GM04504 (cell line): Measurements from ENCODE around the gene COQ8B.
A peak's percentile ranks its signal among the peaks of the same experiment; 100 is the strongest.

Experiments
- DNase-seq: peaks from one replicate; pipeline ENCODE4 v3.0.0-alpha.2; 2012; ENCODE audit warnings: low read depth

Gene COQ8B

DNA sequence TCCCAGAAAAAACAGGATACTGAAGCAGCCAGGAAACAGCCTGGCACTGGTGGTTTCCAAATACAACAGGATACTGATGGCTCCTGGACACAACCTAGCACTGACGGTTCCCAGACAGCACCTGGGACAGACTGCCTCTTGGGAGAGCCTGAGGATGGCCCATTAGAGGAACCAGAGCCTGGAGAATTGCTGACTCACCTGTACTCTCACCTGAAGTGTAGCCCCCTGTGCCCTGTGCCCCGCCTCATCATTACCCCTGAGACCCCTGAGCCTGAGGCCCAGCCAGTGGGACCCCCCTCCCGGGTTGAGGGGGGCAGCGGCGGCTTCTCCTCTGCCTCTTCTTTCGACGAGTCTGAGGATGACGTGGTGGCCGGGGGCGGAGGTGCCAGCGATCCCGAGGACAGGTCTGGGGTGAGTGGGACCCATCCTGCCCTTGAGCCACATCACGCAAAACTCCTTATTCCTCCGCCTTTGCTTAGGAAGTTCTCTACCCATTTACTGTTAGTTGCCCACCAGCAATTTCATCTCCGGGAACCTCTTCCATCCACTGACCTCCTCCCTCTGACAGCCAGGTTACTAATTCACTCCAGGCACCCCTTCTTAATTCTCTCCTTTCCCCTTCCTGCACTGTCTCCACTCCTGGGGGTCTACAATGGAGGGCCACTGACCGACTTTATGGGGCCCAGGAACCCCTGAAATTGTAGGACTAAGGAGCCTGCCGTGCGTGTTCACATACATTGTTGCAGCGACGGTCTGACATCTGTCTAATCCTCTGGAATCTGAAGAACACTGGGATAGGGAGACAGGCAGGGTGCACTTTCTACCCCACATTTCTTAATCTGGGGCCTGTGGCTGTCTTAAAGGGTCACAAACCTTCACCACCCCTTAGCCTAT, 1.4 kb upstream of the COQ8B start:
- DNase-seq: no peak

DNA sequence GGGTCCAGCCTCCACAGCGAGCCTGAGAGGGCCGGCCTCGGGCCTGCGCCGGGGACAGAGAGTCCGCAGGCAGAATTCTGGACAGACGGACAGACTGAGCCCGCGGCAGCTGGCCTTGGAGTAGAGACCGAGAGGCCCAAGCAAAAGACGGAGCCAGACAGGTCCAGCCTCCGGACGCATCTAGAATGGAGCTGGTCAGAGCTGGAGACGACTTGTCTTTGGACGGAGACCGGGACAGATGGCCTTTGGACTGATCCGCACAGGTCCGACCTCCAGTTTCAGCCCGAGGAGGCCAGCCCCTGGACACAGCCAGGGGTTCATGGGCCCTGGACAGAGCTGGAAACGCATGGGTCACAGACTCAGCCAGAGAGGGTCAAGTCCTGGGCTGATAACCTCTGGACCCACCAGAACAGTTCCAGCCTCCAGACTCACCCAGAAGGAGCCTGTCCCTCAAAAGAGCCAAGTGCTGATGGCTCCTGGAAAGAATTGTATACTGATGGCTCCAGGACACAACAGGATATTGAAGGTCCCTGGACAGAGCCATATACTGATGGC, 716 bp upstream of the COQ8B start:
- no peak for DNase-seq

DNA sequence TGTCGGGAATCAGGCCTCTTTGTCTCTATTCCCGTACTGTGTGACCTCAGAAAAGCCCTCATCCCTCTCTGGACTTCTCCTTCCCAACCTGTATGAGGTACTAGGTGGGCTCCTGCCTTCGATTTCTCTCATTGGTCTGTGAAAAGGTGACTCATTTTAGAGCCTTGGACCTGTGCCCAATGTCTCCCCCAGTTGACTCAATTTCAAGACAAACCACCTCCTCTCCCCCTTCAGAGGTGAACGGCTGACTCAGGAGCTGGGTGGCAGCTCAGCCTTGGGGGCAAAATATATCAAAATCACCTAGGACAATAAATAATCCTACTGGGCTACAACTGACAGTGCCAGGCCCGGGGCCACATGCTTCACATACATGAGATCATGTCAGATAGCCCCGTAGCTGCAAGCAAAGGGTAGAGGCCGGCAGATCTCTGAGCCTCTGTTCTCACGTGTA, 630 bp downstream of the COQ8B start:
- DNase-seq: no peak

DNA sequence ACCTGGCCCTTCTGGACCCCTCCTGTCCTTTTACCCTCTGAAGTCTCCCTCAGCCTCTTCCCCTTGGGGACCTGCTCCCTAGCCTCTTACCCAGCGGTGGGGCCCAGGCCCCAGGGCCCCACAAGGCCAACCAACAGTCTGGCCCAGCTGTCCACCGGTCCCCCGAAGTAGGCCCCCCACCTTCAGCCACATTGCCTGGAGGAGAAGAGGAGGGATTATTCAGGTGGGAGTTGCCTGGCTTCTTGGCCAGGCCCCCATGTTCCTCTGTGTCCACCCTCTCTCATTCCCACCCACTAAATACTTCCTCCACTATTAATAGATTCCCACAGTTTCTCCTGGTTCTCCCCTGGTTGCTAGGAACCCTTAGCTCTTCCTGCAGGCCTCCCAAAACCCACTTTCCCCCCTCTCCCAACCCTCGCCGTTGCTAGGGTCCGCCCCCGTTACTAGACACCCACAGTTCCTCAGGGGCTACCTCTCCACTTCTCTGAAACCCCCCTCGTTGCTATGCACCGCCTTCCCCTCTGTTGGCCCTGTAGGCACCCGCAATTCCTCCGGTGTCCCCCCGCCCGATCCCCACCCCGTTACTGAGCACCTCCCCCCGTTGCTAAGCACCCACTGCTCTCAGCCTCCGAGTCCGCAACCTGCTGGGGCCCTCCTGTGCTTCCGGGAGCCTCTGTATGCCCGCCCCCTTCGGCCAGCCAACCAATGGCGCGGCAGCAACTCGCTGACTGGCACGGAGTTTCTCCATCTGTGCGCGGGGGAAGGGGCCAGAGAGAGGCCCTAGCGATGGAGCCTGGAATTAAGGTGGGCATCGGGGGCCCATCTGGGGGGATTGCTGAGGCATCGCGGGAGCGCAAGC, 2.0 kb downstream of the COQ8B start:
- peak; percentile 82 for DNase-seq

DNA sequence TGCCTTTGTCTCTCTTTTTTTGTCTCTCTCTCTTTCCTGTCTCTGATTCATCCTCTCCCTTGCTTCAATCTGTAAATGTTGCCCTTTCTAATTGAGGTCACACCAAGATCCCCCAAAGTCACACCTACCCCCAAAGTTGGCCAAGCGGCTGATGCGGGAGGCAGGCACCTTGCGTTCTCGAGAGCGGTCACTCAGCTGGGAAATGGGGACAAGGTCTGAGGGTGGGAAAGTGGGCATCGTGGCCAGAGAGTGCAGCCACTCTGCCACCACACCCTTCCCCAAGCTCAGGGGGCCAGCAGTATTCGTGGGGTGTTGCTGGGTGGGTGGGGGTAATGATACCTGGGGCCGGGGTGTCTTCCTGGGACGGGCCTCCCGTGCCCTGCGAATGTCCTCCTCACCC, 2.7 kb downstream of the COQ8B start:
- no peak for DNase-seq

DNA sequence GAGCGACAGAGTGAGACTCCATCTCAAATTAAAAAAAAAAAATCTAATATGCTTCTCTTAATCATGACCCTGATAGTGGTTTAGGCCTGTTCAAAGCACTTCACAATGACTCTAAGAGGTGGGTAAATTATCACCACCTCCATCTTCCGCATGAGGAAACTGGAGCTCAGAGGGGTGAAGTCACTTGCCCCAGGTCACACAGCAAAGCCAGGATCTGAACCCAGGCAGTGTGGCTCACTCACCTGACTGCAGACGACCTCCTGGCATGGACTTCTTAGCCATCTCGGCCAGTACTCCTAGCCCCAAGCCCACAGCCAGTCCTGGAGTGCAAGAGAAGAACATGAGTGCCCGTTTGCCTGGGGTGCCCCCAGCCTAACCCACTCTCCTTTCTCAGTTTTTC, 6.9 kb downstream of the COQ8B start:
- no peak for DNase-seq

DNA sequence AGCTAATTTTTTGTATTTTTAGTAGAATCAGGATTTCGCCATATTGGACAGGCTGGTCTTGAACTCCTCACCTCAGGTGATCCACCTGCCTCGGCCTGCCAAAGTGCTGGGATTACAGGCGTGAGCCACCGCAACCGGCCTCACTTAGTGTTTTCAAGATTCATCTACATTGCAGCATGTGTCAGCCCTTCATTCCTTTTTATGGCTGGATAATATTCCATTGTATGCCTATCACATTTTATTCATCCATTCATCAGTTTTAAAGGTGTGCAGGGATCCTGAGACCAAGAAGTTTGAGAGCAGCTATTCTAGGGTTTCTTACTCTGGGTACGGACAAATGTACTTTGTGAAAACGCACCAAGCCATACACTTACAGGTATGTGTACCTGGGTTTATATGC, 9.1 kb downstream of the COQ8B start:
- DNase-seq: no peak

DNA sequence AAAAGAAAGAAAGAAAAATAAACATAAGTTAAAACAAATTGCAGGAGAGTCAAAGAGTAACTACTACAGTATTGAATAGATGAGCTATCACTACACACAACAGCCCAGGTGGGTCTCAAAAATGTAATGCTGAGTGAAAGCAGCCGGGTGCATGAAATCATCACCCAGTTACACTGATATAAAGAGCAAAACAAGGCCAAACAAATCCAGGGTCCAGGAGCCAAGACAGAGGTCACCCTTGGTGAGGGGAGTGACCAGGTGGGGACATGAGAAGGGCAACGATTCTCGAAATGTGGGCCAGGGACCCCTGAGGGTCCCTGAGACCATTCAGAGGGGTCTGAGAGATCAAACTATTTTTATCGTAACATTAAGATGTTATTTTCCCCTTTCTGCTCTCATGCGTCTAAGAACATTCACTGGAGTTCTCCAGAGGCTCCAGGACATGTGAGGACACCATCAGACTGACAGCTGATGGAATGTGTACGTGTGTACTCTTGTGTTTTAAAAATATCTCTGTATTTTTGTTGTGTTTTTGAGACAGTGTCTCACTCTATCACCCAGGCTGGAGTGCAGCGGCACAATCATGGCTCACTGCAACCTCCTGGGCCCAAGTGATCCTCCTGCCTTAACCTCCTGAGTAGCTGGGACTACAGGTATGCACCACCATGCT, 10.6 kb downstream of the COQ8B start:
- no peak for DNase-seq

DNA sequence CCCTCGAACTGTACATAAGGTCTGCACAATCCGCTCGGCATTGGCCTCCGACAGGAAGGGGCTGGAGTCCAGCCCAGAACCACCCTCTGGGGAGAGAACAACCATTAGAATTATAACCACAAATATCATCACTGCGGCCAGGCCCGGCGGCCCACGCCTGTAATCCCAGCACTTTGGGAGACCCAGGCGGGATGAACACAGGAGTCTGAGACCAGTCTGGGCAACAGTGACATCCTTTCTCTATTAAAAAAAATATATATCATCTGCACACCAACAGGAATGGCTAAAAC, 11.4 kb downstream of the COQ8B start:
- no peak for DNase-seq

DNA sequence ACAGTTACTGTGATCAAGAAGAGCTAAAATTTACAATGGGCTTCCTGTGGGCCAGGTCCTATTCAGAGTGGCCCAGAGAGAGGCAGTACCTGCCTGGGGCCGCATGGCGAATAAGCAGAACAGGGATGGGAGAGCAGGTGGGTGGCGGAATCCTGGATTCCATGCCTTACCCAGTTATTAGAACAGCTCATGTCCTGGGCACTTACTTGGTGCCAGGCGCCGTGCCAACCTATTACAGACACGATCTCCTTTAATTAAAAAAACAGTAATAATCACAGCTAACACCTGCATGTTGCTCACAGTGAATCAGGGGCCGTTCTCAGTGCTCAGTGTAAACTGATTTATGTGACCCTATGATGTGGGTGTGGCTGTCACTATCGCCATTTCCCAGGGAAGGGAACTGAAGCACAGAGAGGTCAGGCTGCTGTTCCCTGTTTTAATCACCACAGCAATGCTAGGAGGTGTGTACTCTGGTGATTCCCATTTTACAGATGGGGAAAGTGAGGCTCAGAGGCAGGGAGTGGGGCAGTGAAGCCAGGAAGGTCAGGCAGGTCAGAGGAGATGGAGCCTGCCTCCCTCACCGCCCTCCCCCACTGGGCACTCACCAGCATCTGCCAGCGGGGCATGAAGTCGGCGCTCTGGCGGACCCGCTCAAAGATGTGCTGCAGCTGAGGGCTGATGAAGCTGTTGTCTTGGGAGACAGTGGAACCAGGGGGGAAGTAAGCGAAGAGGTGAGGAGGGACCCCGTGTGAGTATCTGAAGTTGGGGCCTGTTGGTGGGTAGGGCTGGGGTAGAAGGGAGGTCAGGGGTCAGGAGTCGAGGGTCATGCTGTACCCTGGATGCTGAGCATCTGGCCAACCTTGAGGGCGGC, 12.0 kb downstream of the COQ8B start:
- no peak for DNase-seq

DNA sequence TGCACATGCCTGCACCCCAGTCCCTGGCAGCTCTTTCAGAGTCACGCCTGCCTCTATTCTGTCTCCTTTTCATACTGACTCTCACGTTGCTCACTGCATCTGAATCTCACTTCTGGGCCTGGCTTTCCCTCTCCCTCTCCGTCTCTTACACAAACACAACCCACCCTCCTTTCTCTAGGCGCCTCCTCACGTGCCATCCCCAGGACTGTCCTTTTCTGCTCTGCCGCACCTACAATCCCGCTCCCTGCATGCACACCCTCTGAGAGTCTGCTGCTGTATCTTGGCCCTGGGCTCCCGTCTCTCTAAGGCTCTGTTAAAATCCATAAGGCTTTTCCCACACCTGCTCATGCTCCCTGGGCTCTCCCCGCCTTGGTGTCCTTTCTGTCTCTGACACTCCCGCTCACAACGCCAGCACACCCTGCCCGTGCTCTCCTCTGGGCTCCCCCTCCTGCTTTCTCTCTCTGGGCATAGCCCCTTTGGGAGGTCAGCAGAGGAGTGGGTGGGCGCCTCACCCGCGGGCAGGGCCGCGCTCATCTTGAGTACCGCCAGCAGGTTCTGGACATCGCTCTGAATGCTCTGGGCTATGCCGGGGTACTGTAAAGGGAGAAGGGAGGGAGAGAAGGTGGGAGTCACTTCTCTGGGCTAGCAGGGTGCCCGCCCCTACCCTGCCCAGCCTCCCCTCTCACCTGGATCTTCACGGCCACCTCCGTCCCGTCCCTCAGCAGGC, 13.5 kb downstream of the COQ8B start:
- DNase-seq: no peak

DNA sequence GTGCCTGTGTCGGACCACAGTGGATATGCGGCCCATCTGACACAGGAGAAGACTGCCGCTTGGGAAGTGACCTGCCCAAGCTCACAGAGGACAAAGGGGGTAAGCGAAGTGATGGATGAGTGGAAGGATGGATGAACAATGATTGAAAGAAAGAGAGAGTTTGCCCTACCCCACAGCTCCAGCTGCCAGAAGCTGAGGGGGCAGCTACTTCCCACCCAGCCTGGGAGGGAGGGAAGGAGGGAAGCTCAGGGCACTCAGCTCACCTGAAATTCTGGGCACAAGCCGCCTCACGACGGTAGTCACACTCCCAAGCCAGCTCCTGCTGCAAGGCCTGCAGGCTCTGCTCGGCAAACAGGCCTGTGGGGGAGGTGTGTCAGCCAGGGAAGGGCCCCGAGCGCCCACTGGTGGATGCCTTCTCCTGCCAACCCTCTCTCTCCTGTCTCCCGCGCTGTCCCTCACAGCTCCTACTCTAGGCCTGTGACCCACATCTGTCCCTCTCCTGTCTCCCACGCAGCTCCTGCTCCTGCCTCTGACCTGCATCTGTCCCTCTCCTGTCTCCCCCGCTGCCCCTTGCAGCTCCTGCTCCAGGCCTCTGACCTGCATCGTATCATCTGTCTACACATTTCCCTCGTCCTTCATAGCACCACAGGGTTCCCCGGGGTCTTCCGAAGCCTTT, 14.2 kb downstream of the COQ8B start:
- no peak for DNase-seq

DNA sequence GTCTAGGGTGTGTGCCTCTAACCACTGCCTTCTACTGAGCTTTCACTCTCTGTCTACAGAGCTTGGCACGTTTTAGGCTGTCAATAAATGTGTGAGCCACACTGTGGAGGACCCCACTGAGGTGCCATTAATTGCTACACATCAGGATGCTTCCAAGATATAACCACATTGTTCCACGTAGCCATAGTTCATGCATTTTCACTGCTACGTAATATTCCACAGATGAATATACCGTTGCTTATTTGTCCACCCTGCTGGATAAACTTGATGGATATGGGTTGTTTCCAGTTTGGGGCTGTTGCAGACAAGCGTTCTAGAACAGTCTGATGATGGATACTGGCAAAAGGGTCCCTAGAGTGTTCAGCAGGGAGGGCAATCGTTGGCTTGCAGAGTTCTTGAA, 14.9 kb downstream of the COQ8B start:
- DNase-seq: no peak

DNA sequence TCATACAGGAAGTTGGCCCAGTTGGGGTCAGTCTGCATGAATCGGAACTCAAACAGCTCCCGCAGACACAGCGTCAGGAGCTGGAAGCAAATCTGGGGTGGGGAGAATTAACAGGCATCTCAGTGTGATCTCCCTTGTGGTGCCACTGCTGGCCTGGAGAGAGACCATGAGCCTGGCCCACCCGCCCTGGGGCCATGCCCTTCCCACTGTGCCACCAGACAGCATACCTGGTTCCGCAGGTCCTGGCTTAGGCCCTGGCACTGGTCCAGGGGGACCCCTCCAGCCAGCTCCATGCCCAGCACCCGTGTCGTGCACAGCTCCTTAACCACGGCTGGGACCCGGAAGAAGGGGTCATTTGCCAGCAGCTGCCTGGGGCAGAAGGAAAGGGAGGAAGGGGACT, 16.6 kb downstream of the COQ8B start:
- DNase-seq: no peak

DNA sequence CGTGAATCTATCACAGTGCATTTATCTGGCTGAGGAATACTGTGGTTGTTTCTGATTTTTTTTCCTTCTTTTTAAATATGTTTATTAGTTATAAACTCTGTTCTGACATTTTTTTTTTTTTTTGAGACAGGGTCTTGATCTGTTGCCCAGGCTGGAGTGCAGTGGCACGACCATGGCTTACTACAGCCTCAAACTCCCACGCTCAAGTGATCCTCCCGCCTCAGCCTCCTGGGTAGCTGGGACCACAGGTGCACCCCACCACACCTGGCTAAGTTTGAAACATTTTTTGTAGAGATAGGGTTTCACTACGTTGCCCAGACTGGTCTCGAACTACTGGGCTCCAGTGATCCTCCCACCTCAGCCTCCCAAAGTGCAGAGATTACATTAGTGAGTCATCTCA, 19.7 kb downstream of the COQ8B start:
- no peak for DNase-seq

DNA sequence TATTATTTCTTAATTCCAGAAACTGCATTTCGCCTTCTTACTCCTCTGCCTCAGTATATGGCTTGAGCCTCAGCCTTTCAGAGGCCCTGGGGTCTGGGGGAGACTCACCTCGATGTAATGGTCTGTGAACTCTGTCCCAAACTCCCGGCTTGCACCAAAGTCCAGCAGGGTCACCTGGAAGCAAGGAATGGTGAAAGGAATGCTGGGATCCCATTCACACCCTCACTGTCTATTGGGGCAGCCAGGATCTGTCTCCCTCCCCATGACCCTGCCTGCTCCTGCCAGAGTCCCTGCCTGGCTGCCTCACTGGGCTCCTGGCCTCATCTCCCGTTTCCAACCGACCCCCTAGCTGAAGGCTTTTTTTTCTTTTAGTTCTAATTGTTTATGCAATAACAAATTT, 20.8 kb downstream of the COQ8B start:
- no peak for DNase-seq

DNA sequence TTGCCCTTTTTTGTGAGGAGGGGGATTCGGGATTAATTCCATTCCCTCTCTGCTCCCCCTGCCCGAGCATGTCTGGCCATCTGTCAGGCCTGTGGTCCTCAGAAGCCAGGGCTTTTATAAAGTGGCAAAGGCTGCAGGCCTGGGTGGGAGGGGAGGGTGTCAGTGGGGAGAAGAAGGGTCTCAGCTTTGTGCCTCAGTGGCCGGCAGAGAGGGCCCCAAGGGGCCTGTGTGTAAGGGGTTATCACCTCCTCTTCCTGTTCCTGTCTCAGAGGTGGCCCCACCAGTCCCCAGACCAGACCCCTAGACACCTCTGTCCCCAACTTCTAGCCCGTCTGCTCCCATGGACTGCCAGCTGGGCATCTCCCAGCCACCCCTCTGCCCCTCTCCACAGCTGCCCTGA, 22.8 kb downstream of the COQ8B start:
- no peak for DNase-seq

DNA sequence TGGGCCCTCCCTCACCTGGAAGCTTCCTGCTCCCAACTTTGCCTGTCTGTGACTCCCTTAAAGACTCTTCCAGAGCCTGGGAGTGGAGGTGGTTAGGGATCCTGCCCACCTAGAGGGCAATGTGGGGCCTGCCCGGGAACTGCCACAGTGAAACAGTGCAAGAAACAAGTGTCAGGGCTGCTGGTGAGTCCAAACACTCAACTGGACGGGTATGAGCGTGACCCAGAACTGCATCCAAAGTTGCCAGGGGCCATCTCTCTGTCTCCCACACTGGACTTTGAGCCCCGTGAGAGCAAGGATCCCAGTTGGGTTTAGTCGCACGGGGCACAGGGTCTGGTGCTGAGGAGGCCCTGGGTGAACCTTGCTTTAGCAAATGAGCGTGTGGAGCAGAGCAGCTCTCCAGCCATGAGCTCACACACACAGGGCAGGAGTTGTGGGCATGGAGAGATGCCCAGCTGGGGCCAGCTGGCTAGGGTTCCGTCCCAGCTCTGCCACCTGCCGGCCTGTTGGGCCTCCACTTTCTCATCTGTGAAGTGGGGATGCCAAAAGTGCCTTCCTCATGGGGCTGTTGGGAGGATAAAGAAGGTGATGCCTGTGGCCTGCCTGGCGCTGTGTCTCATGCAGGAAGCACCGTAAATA, 23.4 kb downstream of the COQ8B start:
- no peak for DNase-seq

DNA sequence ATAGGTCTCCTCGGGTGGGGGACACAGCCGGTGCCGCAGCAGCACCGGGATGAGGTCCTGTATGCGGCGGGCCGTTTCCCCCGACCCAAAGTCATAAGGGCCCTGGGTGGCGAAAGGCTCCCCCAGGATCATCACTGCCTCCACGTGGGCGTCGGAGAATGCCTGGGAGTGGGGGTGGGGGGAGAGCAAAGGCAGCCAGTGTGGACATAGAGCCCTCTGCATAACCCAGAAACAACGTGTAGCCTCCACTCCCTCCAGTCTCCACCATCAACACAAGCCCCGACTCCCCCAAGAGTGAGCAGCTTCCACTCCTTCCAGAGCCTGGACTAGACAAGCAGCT, 24.5 kb downstream of the COQ8B start:
- no peak for DNase-seq
